ENCODE measurements around the gene WSCD1.
A peak's percentile ranks its signal among the peaks of the same experiment; 100 is the strongest.

WSCD1 gene

GRCh38 chr17:6061290-6061689, 8.9 kb upstream of the WSCD1 start:
- DNase-seq (ENCODE audit: low spot score): no peak

GRCh38 chr17:6064868-6065267, 5.3 kb upstream of the WSCD1 start:
- no peak for DNase-seq (ENCODE audit: low spot score)

GRCh38 chr17:6065351-6065750, 4.8 kb upstream of the WSCD1 start:
- DNase-seq (ENCODE audit: low spot score): no peak

- DNase-seq (ENCODE audit: low spot score): no peak
These were observed 3.8 kb upstream of the WSCD1 start for GRCh38 chr17:6066183-6066948.

- DNase-seq (ENCODE audit: low spot score): no peak
These were observed 3.1 kb upstream of the WSCD1 start for GRCh38 chr17:6067060-6067459.

GRCh38 chr17:6070430-6070912, 292 bp downstream of the WSCD1 start:
- no peak for DNase-seq (ENCODE audit: low spot score)

- DNase-seq (ENCODE audit: low spot score): peak; percentile 63
These were observed 833 bp downstream of the WSCD1 start for GRCh38 chr17:6070913-6071511.

- DNase-seq (ENCODE audit: low spot score): no peak
These were observed 1.4 kb downstream of the WSCD1 start for GRCh38 chr17:6071528-6072065.

- no peak for DNase-seq (ENCODE audit: low spot score)
These were observed 2.0 kb downstream of the WSCD1 start for GRCh38 chr17:6072157-6072556.

GRCh38 chr17:6072611-6073010, 2.4 kb downstream of the WSCD1 start:
- DNase-seq (ENCODE audit: low spot score): no peak

GRCh38 chr17:6073620-6074019, 3.4 kb downstream of the WSCD1 start:
- no peak for DNase-seq (ENCODE audit: low spot score)

GRCh38 chr17:6075050-6075449, 4.9 kb downstream of the WSCD1 start:
- DNase-seq (ENCODE audit: low spot score): no peak

GRCh38 chr17:6075845-6076244, 5.7 kb downstream of the WSCD1 start:
- no peak for DNase-seq (ENCODE audit: low spot score)

- no peak for DNase-seq (ENCODE audit: low spot score)
These were observed 7.6 kb downstream of the WSCD1 start for GRCh38 chr17:6077752-6078151.

GRCh38 chr17:6078458-6078871, 8.3 kb downstream of the WSCD1 start:
- no peak for DNase-seq (ENCODE audit: low spot score)

GRCh38 chr17:6079155-6079888, 9.1 kb downstream of the WSCD1 start:
- DNase-seq (ENCODE audit: low spot score): peak; percentile 87

- no peak for DNase-seq (ENCODE audit: low spot score)
These were observed 9.8 kb downstream of the WSCD1 start for GRCh38 chr17:6079960-6080359.

GRCh38 chr17:6080711-6081430, 10.7 kb downstream of the WSCD1 start:
- no peak for DNase-seq (ENCODE audit: low spot score)

GRCh38 chr17:6082335-6082734, 12.2 kb downstream of the WSCD1 start:
- DNase-seq (ENCODE audit: low spot score): no peak

- DNase-seq (ENCODE audit: low spot score): peak; percentile 96
These were observed 14.4 kb downstream of the WSCD1 start for GRCh38 chr17:6084311-6085161.

GRCh38 chr17:6085812-6086211, 15.6 kb downstream of the WSCD1 start:
- DNase-seq (ENCODE audit: low spot score): no peak
